Subcutaneous adipose tissue (tissue), 4 donors: ENCODE data around the gene USP10. TPM values are rescaled to one million over a fixed set of nuclear protein-coding genes. Genes with fewer than 3 reads are reported as not detected.

Experiments used
- total RNA-seq, 4 donors: library from RNA; depleted of rRNA; stranded (reverse); fragments of >200 nt; gene quantifications; one replicate each; pipeline ENCODE4 v1.1.0, GENCODE V29; 2016
- TF ChIP-seq, protein P1 (sequence below): fragments of 450-650 bp; IDR thresholded peaks from one replicate; pipeline ENCODE4 v1.5.1; 2016; ENCODE audit warnings: low read depth, mild to moderate bottlenecking, control low read depth, antibody characterized with exemption, moderate library complexity

The USP10 gene
- total RNA-seq, 4 donors from 2014 or later, result 29.7 to 85.1 (median 43.5) TPM

GRCh38 chr16:84742641-84743092, 42.9 kb downstream of the USP10 start:
- TF ChIP-seq, protein P1, sequence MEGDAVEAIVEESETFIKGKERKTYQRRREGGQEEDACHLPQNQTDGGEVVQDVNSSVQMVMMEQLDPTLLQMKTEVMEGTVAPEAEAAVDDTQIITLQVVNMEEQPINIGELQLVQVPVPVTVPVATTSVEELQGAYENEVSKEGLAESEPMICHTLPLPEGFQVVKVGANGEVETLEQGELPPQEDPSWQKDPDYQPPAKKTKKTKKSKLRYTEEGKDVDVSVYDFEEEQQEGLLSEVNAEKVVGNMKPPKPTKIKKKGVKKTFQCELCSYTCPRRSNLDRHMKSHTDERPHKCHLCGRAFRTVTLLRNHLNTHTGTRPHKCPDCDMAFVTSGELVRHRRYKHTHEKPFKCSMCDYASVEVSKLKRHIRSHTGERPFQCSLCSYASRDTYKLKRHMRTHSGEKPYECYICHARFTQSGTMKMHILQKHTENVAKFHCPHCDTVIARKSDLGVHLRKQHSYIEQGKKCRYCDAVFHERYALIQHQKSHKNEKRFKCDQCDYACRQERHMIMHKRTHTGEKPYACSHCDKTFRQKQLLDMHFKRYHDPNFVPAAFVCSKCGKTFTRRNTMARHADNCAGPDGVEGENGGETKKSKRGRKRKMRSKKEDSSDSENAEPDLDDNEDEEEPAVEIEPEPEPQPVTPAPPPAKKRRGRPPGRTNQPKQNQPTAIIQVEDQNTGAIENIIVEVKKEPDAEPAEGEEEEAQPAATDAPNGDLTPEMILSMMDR, result no peak

DNA sequence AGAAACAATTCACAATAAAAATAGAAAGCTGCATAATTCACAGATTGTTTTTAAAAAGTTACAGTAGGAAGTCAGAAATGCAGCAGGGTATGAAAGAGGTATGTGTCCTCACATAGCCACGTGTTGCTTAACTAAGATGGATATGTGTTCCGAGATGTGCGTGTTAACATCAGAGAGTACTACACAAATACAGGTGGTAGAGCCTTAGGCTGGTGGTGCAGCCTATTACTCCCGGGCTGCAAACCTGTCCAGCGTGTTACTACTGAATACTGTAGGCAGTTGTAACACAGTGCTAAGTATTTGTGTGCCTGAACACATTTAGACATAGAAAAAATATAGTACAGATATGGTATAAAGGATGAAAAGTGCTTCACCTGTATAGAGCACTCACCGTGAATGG, 46.4 kb downstream of the USP10 start:
- TF ChIP-seq, protein P1, result no peak

DNA sequence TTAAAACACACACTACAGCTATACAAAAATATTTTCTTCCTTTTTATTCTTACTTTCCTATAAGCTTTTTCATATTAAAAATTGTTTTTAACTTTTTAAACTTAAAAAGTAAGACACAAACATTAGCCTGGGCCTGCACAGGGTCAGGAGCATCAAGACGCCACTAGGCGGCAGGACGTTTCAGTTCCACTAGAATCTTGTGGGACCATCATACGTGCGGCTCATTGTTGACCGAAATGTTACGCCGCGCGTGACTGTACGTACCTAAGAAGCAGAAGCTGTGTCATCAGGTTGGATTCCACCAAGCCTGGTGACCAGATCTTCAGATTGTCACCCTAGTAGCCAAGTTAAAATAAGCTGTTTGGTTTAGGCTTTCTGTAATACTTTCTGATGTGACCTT, 47.1 kb downstream of the USP10 start:
- TF ChIP-seq, protein P1, result no peak

GRCh38 chr16:84749072-84749471, 49.3 kb downstream of the USP10 start:
- TF ChIP-seq, protein P1, result no peak

DNA sequence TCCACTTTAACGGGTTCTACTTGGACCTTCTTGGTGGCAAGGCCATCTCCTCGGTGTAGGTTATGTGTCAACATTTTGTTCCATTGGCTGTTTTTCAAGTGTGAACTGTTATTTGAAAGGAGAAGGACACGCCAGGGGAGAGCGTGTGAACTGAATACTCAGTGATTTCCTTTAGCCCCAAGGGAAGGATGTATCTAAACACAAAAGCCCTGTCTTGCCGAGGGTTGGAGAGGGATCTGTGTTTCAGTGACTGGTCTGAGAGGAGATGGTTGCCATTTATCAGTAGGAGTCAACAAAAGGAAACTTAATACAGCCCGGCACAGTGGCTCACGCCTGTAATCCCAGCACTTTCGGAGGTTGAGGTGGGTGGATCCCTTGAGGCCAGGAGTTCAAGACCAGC, 50.0 kb downstream of the USP10 start:
- TF ChIP-seq, protein P1, result no peak

- TF ChIP-seq, protein P1, result no peak
Observed at GRCh38 chr16:84750575-84750974, 50.8 kb downstream of the USP10 start.

DNA sequence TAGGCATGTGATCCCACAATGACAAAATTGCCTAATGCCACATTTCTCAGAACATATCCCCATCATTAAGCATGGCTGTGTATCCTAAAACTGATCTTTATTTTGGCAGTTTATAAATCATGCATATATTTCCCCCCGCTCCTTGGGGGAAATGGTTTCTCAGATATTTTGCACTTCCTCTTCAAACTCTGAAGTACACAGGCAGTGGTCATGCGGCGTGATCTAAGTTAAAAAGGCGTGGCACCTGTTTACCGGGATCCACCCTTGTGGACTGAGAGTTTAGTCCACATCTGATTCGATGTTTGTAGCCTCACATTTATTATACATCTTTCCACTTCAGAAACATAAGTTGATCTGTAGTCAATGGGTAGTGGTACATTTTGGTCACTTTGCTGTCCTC, 51.4 kb downstream of the USP10 start:
- TF ChIP-seq, protein P1, result no peak
